HepG2 (cell line): Measurements from ENCODE around the gene RHOT2. TPM values are rescaled to one million over a fixed set of nuclear protein-coding genes. Genes with fewer than 3 reads are reported as not detected.

Experiments
- IRX3 ChIP-seq: sonication (generic); formaldehyde crosslinking; IDR thresholded peaks from 2 replicates; pipeline ENCODE4 v1.8.1; 2023; ENCODE audit warnings: mild to moderate bottlenecking, low read depth, missing genetic modification reagents, borderline replicate concordance
- KLF15 ChIP-seq: sonication (generic); formaldehyde crosslinking; IDR thresholded peaks from 2 replicates; pipeline ENCODE4 v1.8.1; 2023; ENCODE audit warnings: borderline replicate concordance, mild to moderate bottlenecking, inconsistent platforms, missing genetic modification reagents, mixed read lengths
- MAF1 ChIP-seq: sonication (generic); formaldehyde crosslinking; IDR thresholded peaks from 2 replicates; pipeline ENCODE4 v1.5.0; 2020; ENCODE audit warnings: missing genetic modification reagents, borderline replicate concordance
- MAFG ChIP-seq: sonication (generic); formaldehyde crosslinking; IDR thresholded peaks from 2 replicates; pipeline ENCODE4 v1.5.1; 2020; ENCODE audit warnings: mild to moderate bottlenecking, missing genetic modification reagents
- MAZ ChIP-seq, 2 experiments: sonication (generic) in 1 of 2; formaldehyde crosslinking in 1 of 2; IDR thresholded peaks; 2 replicates each; pipeline versions ENCODE4 v1.5.0 to v1.6.1; 2012 to 2020; ENCODE audit warnings: low read depth in 2 of 2, mild to moderate bottlenecking in 2 of 2, borderline replicate concordance in 1 of 2, improper control_type of control experiment in 1 of 2, low read length in 1 of 2, missing genetic modification reagents in 1 of 2, moderate library complexity in 1 of 2
- MTERF4 ChIP-seq: sonication (generic); formaldehyde crosslinking; IDR thresholded peaks from 2 replicates; pipeline ENCODE4 v1.8.0; 2023; ENCODE audit warnings: mild to moderate bottlenecking, missing genetic modification reagents
- NCOR1 ChIP-seq: fragments of 200-600 bp; sonication (generic); IDR thresholded peaks from 2 replicates; pipeline ENCODE4 v1.7.0; 2017; ENCODE audit warnings: antibody characterized with exemption, low read length, borderline replicate concordance
- NFIB ChIP-seq: sonication (generic); formaldehyde crosslinking; IDR thresholded peaks from 2 replicates; pipeline ENCODE4 v1.9.0; 2021; ENCODE audit warnings: missing genetic modification reagents, mild to moderate bottlenecking, borderline replicate concordance
- NFKB2 ChIP-seq: sonication (generic); formaldehyde crosslinking; IDR thresholded peaks from 2 replicates; pipeline ENCODE4 v1.4.0; 2020; ENCODE audit warnings: missing genetic modification reagents, borderline replicate concordance
- TAF1 ChIP-seq: sonication (generic); formaldehyde crosslinking; IDR thresholded peaks from 2 replicates; pipeline ENCODE4 v1.4.0; 2020; ENCODE audit warnings: missing genetic modification reagents
- ZNF33B ChIP-seq: sonication (generic); formaldehyde crosslinking; IDR thresholded peaks from 2 replicates; pipeline ENCODE4 v1.5.1; 2020; ENCODE audit warnings: mild to moderate bottlenecking, missing genetic modification reagents
- ZNF646 ChIP-seq: sonication (generic); formaldehyde crosslinking; IDR thresholded peaks from 2 replicates; pipeline ENCODE4 v1.9.0; 2021; ENCODE audit warnings: mild to moderate bottlenecking, missing genetic modification reagents
- polyA plus RNA-seq, 8 experiments: library from polyadenylated mRNA; depleted of rRNA in 3 of 8; stranded (reverse) in 7 of 8; unstranded in 1 of 8; fragments of >200 nt; fragmentation: Illumina TruSeq in 4 of 8; extraction: Trizol in 4 of 8; gene quantifications; 2 replicates each; pipeline versions ENCODE4 v1.2.1 to v1.2.3, GENCODE V29; 2011 to 2016; ENCODE audit warnings: low read depth in 4 of 8, missing spikeins in 1 of 8, mixed read lengths in 1 of 8; ENCODE audit not compliant: insufficient read depth in 1 of 8
- total RNA-seq, 5 experiments: library from RNA; depleted of rRNA; stranded (reverse); fragments of >200 nt; fragmentation: Illumina TruSeq; extraction: Trizol; gene quantifications; 2 replicates each; pipeline ENCODE4 v1.2.3, GENCODE V29; 2016; ENCODE audit warnings: low read depth in 1 of 5
- TF ChIP-seq, protein P1 (sequence below): sonication (generic); formaldehyde crosslinking; IDR thresholded peaks from 2 replicates; pipeline ENCODE4 v1.8.0; 2022; ENCODE audit warnings: mild to moderate bottlenecking, missing genetic modification reagents, moderate library complexity
- TF ChIP-seq, protein P2 (sequence below): IDR thresholded peaks from 2 replicates; pipeline ENCODE4 v1.6.1; 2016; ENCODE audit warnings: mild to moderate bottlenecking
- TF ChIP-seq, protein P3 (sequence below): sonication (generic); formaldehyde crosslinking; IDR thresholded peaks from 2 replicates; pipeline ENCODE4 v1.5.1; 2020; ENCODE audit warnings: missing genetic modification reagents, mild to moderate bottlenecking, borderline replicate concordance

Gene RHOT2
- total and polyA plus RNA-seq, 2 of the 13 experiments (the other 11 are each of a cell fraction or from before 2014, with no cell fraction given) = 63.6 to 76.9 TPM

DNA sequence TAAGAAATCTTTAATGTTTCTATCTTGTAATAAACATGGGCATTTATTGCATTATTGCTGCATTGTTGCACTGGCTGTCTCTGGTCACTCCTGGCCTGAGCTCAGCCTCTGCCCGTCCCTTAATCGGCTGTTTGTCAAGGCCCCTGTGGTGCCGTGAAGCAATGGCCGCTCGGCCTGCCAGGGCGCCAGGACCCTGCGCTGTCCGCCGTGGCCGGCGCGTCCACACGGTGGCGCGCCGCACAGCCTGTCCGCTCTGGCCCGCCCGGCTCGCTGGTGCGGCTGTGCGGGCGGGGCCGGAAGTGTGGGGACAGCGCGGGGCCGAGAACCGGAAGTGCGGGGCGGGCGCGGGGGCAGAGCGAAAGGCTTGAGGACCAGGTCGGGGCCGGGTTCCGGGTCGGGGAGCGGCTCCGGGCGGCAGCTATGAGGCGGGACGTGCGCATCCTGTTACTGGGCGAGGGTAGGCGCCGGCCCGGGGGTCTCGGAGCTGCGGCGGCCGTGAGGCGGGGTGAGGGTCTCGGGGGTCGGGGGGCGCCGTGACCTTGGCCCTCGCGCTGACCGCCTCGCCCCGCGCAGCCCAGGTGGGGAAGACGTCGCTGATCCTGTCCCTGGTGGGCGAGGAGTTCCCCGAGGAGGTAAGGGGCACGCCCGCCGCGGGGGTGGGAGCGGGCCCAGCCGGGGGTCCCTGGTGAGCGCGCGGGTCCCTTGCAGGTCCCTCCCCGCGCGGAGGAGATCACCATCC lies at the start of gene RHOT2 (continued):
- TF ChIP-seq ZNF33B (CRISPR knock-in tag) (peak; percentile 69; the same call in 1 of the 2 replicates), TAF1 (CRISPR knock-in tag) (peak; percentile 75), MTERF4 (no peak; the same call in 1 of the 2 replicates), MAZ (IDR thresholded peaks at IDR 0.05; ENCODE audit: borderline replicate concordance, low read depth, low read length) (peak; percentile 95), MAZ (CRISPR knock-in tag; IDR thresholded peaks at IDR 0.05; ENCODE audit: low read depth) (peak; percentile 99), NFKB2 (CRISPR knock-in tag) (no peak; the same call in 1 of the 2 replicates), ZNF646 (no peak), IRX3 (CRISPR knock-in tag) (no peak), NFIB (CRISPR knock-in tag) (no peak), KLF15 (CRISPR knock-in tag) (no peak), NCOR1 (no peak), MAF1 (CRISPR knock-in tag) (peak; percentile 10; the same call in 1 of the 2 replicates), MAFG (CRISPR knock-in tag) (no peak)
- TF ChIP-seq, protein P1, sequence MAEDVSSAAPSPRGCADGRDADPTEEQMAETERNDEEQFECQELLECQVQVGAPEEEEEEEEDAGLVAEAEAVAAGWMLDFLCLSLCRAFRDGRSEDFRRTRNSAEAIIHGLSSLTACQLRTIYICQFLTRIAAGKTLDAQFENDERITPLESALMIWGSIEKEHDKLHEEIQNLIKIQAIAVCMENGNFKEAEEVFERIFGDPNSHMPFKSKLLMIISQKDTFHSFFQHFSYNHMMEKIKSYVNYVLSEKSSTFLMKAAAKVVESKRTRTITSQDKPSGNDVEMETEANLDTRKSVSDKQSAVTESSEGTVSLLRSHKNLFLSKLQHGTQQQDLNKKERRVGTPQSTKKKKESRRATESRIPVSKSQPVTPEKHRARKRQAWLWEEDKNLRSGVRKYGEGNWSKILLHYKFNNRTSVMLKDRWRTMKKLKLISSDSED (CRISPR knock-in tag) = no peak
- TF ChIP-seq, protein P2, sequence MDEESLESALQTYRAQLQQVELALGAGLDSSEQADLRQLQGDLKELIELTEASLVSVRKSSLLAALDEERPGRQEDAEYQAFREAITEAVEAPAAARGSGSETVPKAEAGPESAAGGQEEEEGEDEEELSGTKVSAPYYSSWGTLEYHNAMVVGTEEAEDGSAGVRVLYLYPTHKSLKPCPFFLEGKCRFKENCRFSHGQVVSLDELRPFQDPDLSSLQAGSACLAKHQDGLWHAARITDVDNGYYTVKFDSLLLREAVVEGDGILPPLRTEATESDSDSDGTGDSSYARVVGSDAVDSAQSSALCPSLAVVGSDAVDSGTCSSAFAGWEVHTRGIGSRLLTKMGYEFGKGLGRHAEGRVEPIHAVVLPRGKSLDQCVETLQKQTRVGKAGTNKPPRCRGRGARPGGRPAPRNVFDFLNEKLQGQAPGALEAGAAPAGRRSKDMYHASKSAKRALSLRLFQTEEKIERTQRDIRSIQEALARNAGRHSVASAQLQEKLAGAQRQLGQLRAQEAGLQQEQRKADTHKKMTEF = peak; percentile 64
- TF ChIP-seq, protein P3, sequence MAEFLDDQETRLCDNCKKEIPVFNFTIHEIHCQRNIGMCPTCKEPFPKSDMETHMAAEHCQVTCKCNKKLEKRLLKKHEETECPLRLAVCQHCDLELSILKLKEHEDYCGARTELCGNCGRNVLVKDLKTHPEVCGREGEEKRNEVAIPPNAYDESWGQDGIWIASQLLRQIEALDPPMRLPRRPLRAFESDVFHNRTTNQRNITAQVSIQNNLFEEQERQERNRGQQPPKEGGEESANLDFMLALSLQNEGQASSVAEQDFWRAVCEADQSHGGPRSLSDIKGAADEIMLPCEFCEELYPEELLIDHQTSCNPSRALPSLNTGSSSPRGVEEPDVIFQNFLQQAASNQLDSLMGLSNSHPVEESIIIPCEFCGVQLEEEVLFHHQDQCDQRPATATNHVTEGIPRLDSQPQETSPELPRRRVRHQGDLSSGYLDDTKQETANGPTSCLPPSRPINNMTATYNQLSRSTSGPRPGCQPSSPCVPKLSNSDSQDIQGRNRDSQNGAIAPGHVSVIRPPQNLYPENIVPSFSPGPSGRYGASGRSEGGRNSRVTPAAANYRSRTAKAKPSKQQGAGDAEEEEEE (CRISPR knock-in tag) = no peak
